NT2/D1 (cell line): ENCODE data around the gene ACSS3.

ENCODE experiments used
- SUZ12 ChIP-seq: IDR thresholded peaks from 2 replicates; pipeline ENCODE4 v1.6.1; 2011; ENCODE audit not compliant: insufficient read length, insufficient read depth; ENCODE audit errors: extremely low read depth
- YY1 ChIP-seq: IDR thresholded peaks from 2 replicates; pipeline ENCODE4 v1.6.1; 2011; ENCODE audit not compliant: insufficient read length, insufficient read depth
- ZNF274 ChIP-seq: IDR thresholded peaks from 2 replicates; pipeline ENCODE4 v1.6.1; 2011; ENCODE audit warnings: mild to moderate bottlenecking, low read depth, low read length

DNA sequence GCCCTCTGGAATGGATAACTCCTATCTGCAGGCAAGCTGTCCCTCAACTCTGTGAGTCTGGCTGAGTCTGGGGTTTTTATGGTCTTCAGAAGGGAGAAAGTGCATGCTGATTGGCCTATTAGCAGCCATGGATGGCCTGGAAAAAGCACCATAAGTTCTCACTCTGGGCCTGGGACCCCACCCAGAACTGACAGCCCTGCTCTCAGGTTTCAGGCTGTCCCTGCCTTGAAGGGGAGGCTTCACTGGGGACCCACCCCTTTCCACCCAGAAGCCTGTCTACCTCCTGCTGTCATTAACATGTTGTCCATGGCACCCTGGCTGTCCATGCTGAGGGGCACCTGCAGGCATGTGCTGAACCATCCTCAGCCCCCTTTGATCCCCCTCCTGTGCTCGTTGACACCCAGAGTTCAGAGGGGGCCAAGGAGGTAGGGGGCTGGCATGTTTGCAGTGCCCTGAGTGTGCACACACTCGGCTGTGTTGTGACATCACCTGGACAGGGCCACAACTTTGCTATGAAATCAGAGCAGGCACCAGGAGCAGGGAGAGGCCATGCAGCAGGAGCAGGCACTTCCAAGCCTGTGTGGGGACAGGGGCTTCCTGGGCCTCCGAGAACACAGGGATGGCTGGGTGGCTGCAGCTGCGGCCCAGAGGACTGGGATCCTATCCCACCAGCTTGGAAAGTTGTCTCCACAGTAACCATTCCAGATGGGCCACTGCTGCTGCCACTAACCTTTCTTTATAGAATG lies 84.7 kb downstream of the ACSS3 start:
- TF ChIP-seq YY1, result no peak
- no peak for TF ChIP-seq ZNF274
- no peak for TF ChIP-seq SUZ12
